HCT116 (cell line): ENCODE measurements around the gene CDH4. TPM values are rescaled to one million over a fixed set of nuclear protein-coding genes. Genes with fewer than 3 reads are reported as not detected.

ENCODE experiments used
- ATAC-seq: fragments of 200-7000 bp; cut with Tn5 transposase; 2 replicates; pipeline ENCODE4 v1.9.1; 2020; ENCODE audit warnings: mild to moderate bottlenecking, moderate library complexity
- BruUV-seq: library from RNA; stranded (reverse); fragments of 400-500 nt; replicated peaks from 2 replicates; lab custom pipeline; 2021; lab: Mats Ljungman, UMichigan
- CTCF ChIA-PET: fragments of 300-600 bp; sonication (Branson Sonifier 250); formaldehyde crosslinking; loops from one replicate; lab custom pipeline; 2021; ENCODE audit warnings: antibody characterized with exemption; lab: Charles Lee
- POLR2A ChIA-PET: fragments of 300-600, 350-600 bp; sonication (Branson Sonifier 250); formaldehyde crosslinking; loops from one replicate; lab custom pipeline; 2021; ENCODE audit warnings: antibody characterized with exemption; lab: Charles Lee
- RAD21 ChIA-PET, 2 experiments: fragments of 300-600 bp; sonication (Branson Sonifier 250); formaldehyde crosslinking; loops; one replicate each; lab custom pipeline; 2023; ENCODE audit warnings: low total read pairs in 2 of 2; ENCODE audit not compliant: uncharacterized antibody in 2 of 2, unreplicated experiment in 2 of 2, low non-redundant PET in 1 of 2; lab: Charles Lee
- DNase-seq: peaks from one replicate; pipeline ENCODE4 v3.0.0-alpha.2; 2010; ENCODE audit warnings: low read depth, low spot score
- H2AFZ ChIP-seq: fragments of 200-600 bp; shearing (Covaris generic), sonication (generic); 2 replicates; pipeline ENCODE4 v1.6.1; 2017; ENCODE audit warnings: low read depth, mixed run types, mixed read lengths, antibody characterized with exemption, low read length; ENCODE audit not compliant: poor library complexity, severe bottlenecking
- H3K27ac ChIP-seq: 2 replicates; pipeline ENCODE4 v1.5.1; 2012; ENCODE audit warnings: low read depth, low read length
- H3K27me3 ChIP-seq: fragments of 200-600 bp; sonication (generic); 2 replicates; pipeline ENCODE4 v1.6.1; 2016; ENCODE audit warnings: mixed run types, low read length, mixed read lengths; ENCODE audit not compliant: insufficient read depth
- H3K36me3 ChIP-seq, 2 experiments: fragments of 200-500 bp in 1 of 2; fragments of 200-600 bp in 1 of 2; sonication (Bioruptor generic) in 1 of 2; sonication (generic) in 1 of 2; 2 replicates each; pipeline versions ENCODE4 v1.5.1 to v1.6.1; 2014 to 2016; ENCODE audit warnings: low read length in 2 of 2, inconsistent platforms in 1 of 2, mixed read lengths in 1 of 2, mixed run types in 1 of 2; ENCODE audit not compliant: insufficient read depth in 2 of 2, control insufficient read depth in 1 of 2
- H3K4me1 ChIP-seq, 2 experiments: fragments of 200-600 bp in 1 of 2; sonication (generic) in 1 of 2; 2 replicates each; pipeline versions ENCODE4 v1.5.1 to v1.6.1; 2012 to 2017; ENCODE audit warnings: low read length in 2 of 2, inconsistent platforms in 1 of 2, mild to moderate bottlenecking in 1 of 2, mixed read lengths in 1 of 2, mixed run types in 1 of 2, moderate library complexity in 1 of 2; ENCODE audit not compliant: insufficient read depth in 2 of 2, control insufficient read depth in 1 of 2
- H3K4me2 ChIP-seq: fragments of 200-600 bp; sonication (generic); 2 replicates; pipeline ENCODE4 v1.6.1; 2017; ENCODE audit warnings: mixed run types, low read length, mixed read lengths
- H3K4me3 ChIP-seq, 2 experiments: fragments of 200-600 bp in 1 of 2; sonication (generic) in 1 of 2; replicated peaks in 1 of 2; 2 replicates each; pipeline ENCODE4 v1.5.1; 2011 to 2016; ENCODE audit warnings: low read length in 2 of 2, control low read depth in 1 of 2, low read depth in 1 of 2, mild to moderate bottlenecking in 1 of 2, mixed read lengths in 1 of 2, mixed run types in 1 of 2
- H3K79me2 ChIP-seq: fragments of 200-600 bp; sonication (generic); 2 replicates; pipeline ENCODE4 v1.6.1; 2017; ENCODE audit warnings: mild to moderate bottlenecking, mixed run types, low read length, moderate library complexity, mixed read lengths; ENCODE audit not compliant: insufficient read depth
- H3K9ac ChIP-seq: fragments of 200-600 bp; sonication (generic); 2 replicates; pipeline ENCODE4 v1.6.1; 2016; ENCODE audit warnings: low read length, mixed read lengths
- H3K9me2 ChIP-seq: fragments of 200-600 bp; sonication (generic), shearing (Covaris generic); 2 replicates; pipeline ENCODE4 v1.6.1; 2017; ENCODE audit warnings: mixed run types, mild to moderate bottlenecking, moderate library complexity; ENCODE audit not compliant: insufficient read depth
- H3K9me3 ChIP-seq, 2 experiments: fragments of 200-500 bp in 1 of 2; fragments of 200-600 bp in 1 of 2; sonication (Bioruptor generic) in 1 of 2; sonication (generic) in 1 of 2; 2 replicates each; pipeline ENCODE4 v1.6.1; 2014 to 2017; ENCODE audit warnings: low read length in 2 of 2, mixed read lengths in 2 of 2, inconsistent platforms in 1 of 2, low read depth in 1 of 2, mild to moderate bottlenecking in 1 of 2, mixed run types in 1 of 2, moderate library complexity in 1 of 2; ENCODE audit not compliant: control insufficient read depth in 1 of 2, insufficient read depth in 1 of 2
- H4K20me1 ChIP-seq: fragments of 200-600 bp; sonication (generic), shearing (Covaris generic); 2 replicates; pipeline ENCODE4 v1.6.1; 2017; ENCODE audit warnings: mixed run types, mild to moderate bottlenecking, moderate library complexity; ENCODE audit not compliant: insufficient read depth
- ATF3 ChIP-seq: IDR thresholded peaks from 2 replicates; pipeline ENCODE4 v1.6.1; 2012
- CBX3 ChIP-seq: IDR thresholded peaks from 2 replicates; pipeline ENCODE4 v1.6.1; 2012; ENCODE audit warnings: low read depth
- CEBPB ChIP-seq: IDR thresholded peaks from 2 replicates; pipeline ENCODE4 v1.6.1; 2012; ENCODE audit warnings: low read depth
- EGR1 ChIP-seq: IDR thresholded peaks from 2 replicates; pipeline ENCODE4 v1.6.1; 2012; ENCODE audit warnings: low read depth
- EZH2 ChIP-seq: fragments of 200-600 bp; sonication (generic); IDR thresholded peaks from 2 replicates; pipeline ENCODE4 v1.6.1; 2017; ENCODE audit warnings: antibody characterized with exemption, mixed run types
- EZH2phosphoT487 ChIP-seq: fragments of 200-600 bp; IDR thresholded peaks from 2 replicates; pipeline ENCODE4 v1.6.1; 2018; ENCODE audit warnings: antibody characterized with exemption, borderline replicate concordance
- FOSL1 ChIP-seq: IDR thresholded peaks from 2 replicates; pipeline ENCODE4 v1.6.1; 2012; ENCODE audit warnings: low read depth
- JUND ChIP-seq: IDR thresholded peaks from 2 replicates; pipeline ENCODE4 v1.6.1; 2012
- POLR2A ChIP-seq: IDR thresholded peaks from 2 replicates; pipeline ENCODE4 v1.7.0; 2011; ENCODE audit warnings: borderline replicate concordance; ENCODE audit not compliant: insufficient read depth, insufficient read length; ENCODE audit errors: extremely low read depth
- POLR2AphosphoS5 ChIP-seq: IDR thresholded peaks from 2 replicates; pipeline ENCODE4 v1.6.1; 2011; ENCODE audit warnings: mild to moderate bottlenecking, low read depth, low read length, moderate library complexity
- REST ChIP-seq: IDR thresholded peaks from 2 replicates; pipeline ENCODE4 v1.6.1; 2012; ENCODE audit warnings: low read depth
- SIN3A ChIP-seq: IDR thresholded peaks from 2 replicates; pipeline ENCODE4 v1.6.1; 2012; ENCODE audit warnings: low read depth
- TCF7L2 ChIP-seq: IDR thresholded peaks from 2 replicates; pipeline ENCODE4 v1.7.0; 2011; ENCODE audit warnings: borderline replicate concordance, inconsistent platforms; ENCODE audit not compliant: insufficient read depth, insufficient read length; ENCODE audit errors: extremely low read depth
- YY1 ChIP-seq: IDR thresholded peaks from 2 replicates; pipeline ENCODE4 v1.6.1; 2011; ENCODE audit warnings: low read length, low read depth, moderate library complexity, mild to moderate bottlenecking; ENCODE audit not compliant: insufficient replicate concordance; ENCODE audit errors: extremely low read depth
- ZBTB33 ChIP-seq: IDR thresholded peaks from 2 replicates; pipeline ENCODE4 v1.6.1; 2011; ENCODE audit warnings: mild to moderate bottlenecking, low read length, moderate library complexity; ENCODE audit not compliant: insufficient replicate concordance; ENCODE audit errors: extremely low read depth
- ZFX ChIP-seq: fragments of 450-650 bp; IDR thresholded peaks from 2 replicates; pipeline ENCODE4 v1.6.1; 2017
- ZNF274 ChIP-seq: fragments of 200-500 bp; sonication (Bioruptor generic); IDR thresholded peaks from 2 replicates; pipeline ENCODE4 v1.6.1; 2014; ENCODE audit warnings: mild to moderate bottlenecking, low read depth, low read length, inconsistent platforms
- intact Hi-C: fragments of 100-400 bp; cut with micrococcal nuclease; formaldehyde crosslinking; loops from 2 replicates; pipeline ENCODE4 v1.10.0; 2022
- total RNA-seq: library from RNA; stranded (reverse); gene quantifications from one replicate; pipeline ENCODE4 v1.2.1, GENCODE V29; 2021; ENCODE audit not compliant: unreplicated experiment

The CDH4 gene
- total RNA-seq, 1 experiment from 2014 or later: not detected

GRCh38 chr20:61520076-61520892 is 268.2 kb downstream of the CDH4 start:
- DNase-seq: no peak
- Histone ChIP-seq H3K9me2 (no peaks in the 10 kb centered on the region), H3K79me2 (no peaks in the 10 kb centered on the region), H3K36me3 (no peaks in the 10 kb centered on the region), H3K4me1 (no peaks in the 10 kb centered on the region), H2AFZ (no peak overlapping the region), H4K20me1 (no peaks in the 10 kb centered on the region), H3K9me3 (no peaks in the 10 kb centered on the region), H3K4me3 (no peak overlapping the region), H3K9ac (no peak overlapping the region), H3K27me3 (no peaks in the 10 kb centered on the region), H3K27ac (no peak overlapping the region), H3K4me2 (no peak overlapping the region)
- POLR2A ChIA-PET: no interaction called here
- no TSS peak for BruUV-seq
- TF ChIP-seq JUND (no peak), EZH2phosphoT487 (no peak), YY1 (no peak), ZNF274 (no peak), REST (no peak), CEBPB (no peak), TCF7L2 (no peak), SIN3A (no peak), EZH2 (no peak), POLR2AphosphoS5 (no peak), ATF3 (no peak), ZFX (no peak), ZBTB33 (no peak), EGR1 (no peak), CBX3 (no peak), POLR2A (no peak), FOSL1 (no peak)
- ATAC-seq: no peak
- intact Hi-C loops: no loop called here
- CTCF ChIA-PET: no interaction called here
- RAD21 ChIA-PET: no interaction called here
